Measurements from ENCODE around the gene FYN.

Gene FYN

GRCh38 chr6:111614833-111615582 lies 258.2 kb downstream of the FYN start:
- no peak for DNase-seq

DNA sequence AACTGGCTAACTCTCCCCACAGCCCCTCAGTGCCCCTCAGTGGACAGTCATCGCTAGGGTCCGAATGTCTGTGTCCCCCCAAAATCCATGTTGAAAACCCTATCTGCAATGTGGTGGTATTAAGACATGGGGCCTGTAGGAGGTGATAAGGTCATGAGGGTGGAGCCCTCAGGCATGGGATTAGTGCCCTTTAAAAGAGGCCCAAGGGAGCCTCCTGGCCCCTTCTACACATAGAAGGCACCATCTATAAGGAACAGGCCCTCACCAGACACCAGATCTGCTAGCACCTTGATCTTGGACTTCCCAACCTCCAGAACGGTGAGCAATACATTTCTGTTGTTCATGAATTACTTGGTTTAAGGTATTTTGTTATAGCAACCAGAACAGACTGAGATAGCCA lies 260.9 kb downstream of the FYN start:
- DNase-seq: no peak

GRCh38 chr6:111610548-111611172 lies 262.6 kb downstream of the FYN start:
- no peak for DNase-seq

Data from NCI-H1105 treated with DMSO at 0.1 percent for 48 hours (cell line).